Mucosa of stomach (tissue), 1 donor: ENCODE results near the gene EMC10.
"Not testable (repeated sequence)": the region's sequence is repeated elsewhere in the genome, so short reads cannot be mapped to it uniquely, and the experiment has no call there.

Experiments
- H3K27me3 ChIP-seq: one replicate; pipeline ENCODE4 v1.7.0; 2013; ENCODE audit warnings: mild to moderate bottlenecking, low read length; ENCODE audit not compliant: control insufficient read depth, insufficient read depth
- H3K36me3 ChIP-seq: one replicate; pipeline ENCODE4 v1.7.0; 2013; ENCODE audit warnings: low read length; ENCODE audit not compliant: control insufficient read depth, insufficient read depth
- H3K4me1 ChIP-seq: one replicate; pipeline ENCODE4 v1.7.0; 2013; ENCODE audit warnings: mild to moderate bottlenecking, low read length; ENCODE audit not compliant: control insufficient read depth, insufficient read depth
- H3K4me3 ChIP-seq: one replicate; pipeline ENCODE4 v1.7.0; 2013; ENCODE audit warnings: low read length
- H3K9ac ChIP-seq: one replicate; pipeline ENCODE4 v1.7.0; 2013; ENCODE audit warnings: mild to moderate bottlenecking, low read length, moderate library complexity
- H3K9me3 ChIP-seq: one replicate; pipeline ENCODE4 v1.7.0; 2013; ENCODE audit warnings: mild to moderate bottlenecking, low read length, moderate library complexity; ENCODE audit not compliant: control insufficient read depth
- donor health status: Pancreatic carcinoma.

EMC10 gene

GRCh38 chr19:50473336-50473735 lies 3.0 kb upstream of the EMC10 start:
- H3K9me3 ChIP-seq: not testable (repeated sequence)

GRCh38 chr19:50475101-50475568 lies 1.2 kb upstream of the EMC10 start:
- no peaks in the 10 kb centered on the region for H3K27me3 ChIP-seq
- H3K9me3 ChIP-seq: no peaks in the 10 kb centered on the region
- H3K4me3 ChIP-seq: no peak overlapping the region
- peaks cover 8% of the 10 kb centered on the region for H3K4me1 ChIP-seq
- peaks cover 9% of the 10 kb centered on the region for H3K36me3 ChIP-seq
- no peak overlapping the region for H3K9ac ChIP-seq

More at GRCh38 chr19:50473336-50473735, 3.0 kb upstream of the EMC10 start:
- not testable (repeated sequence) for H3K4me1 ChIP-seq, H3K36me3 ChIP-seq, H3K9ac ChIP-seq, H3K27me3 ChIP-seq, H3K4me3 ChIP-seq

GRCh38 chr19:50475736-50476223 lies 527 bp upstream of the EMC10 start:
- Histone ChIP-seq H3K9ac (no peak overlapping the region), H3K4me1 (peaks cover 8% of the 10 kb centered on the region), H3K27me3 (no peaks in the 10 kb centered on the region), H3K9me3 (no peaks in the 10 kb centered on the region), H3K4me3 (no peak overlapping the region), H3K36me3 (peaks cover 9% of the 10 kb centered on the region)

GRCh38 chr19:50476907-50477238 lies 566 bp downstream of the EMC10 start:
- H3K36me3 ChIP-seq: peaks cover 9% of the 10 kb centered on the region
- peaks cover 8% of the 10 kb centered on the region for H3K4me1 ChIP-seq
- H3K9me3 ChIP-seq: no peaks in the 10 kb centered on the region
- peak overlapping the region; percentile 98 for H3K4me3 ChIP-seq
- no peaks in the 10 kb centered on the region for H3K27me3 ChIP-seq
- peak overlapping the region; percentile 93 for H3K9ac ChIP-seq

- Histone ChIP-seq H3K9me3 (no peaks in the 10 kb centered on the region), H3K9ac (no peak overlapping the region), H3K4me1 (peaks cover 8% of the 10 kb centered on the region), H3K4me3 (no peak overlapping the region), H3K27me3 (no peaks in the 10 kb centered on the region), H3K36me3 (peaks cover 10% of the 10 kb centered on the region)
These were observed 1.6 kb downstream of the EMC10 start for GRCh38 chr19:50477751-50478515.

GRCh38 chr19:50478901-50479715 lies 2.8 kb downstream of the EMC10 start:
- no peak overlapping the region for H3K9ac ChIP-seq

GRCh38 chr19:50479761-50480251 lies 3.5 kb downstream of the EMC10 start:
- H3K36me3 ChIP-seq: peaks cover 14% of the 10 kb centered on the region

More at GRCh38 chr19:50478901-50479715, 2.8 kb downstream of the EMC10 start:
- Histone ChIP-seq H3K27me3 (no peaks in the 10 kb centered on the region), H3K36me3 (peaks cover 14% of the 10 kb centered on the region), H3K4me3 (no peak overlapping the region), H3K9me3 (no peaks in the 10 kb centered on the region), H3K4me1 (peaks cover 8% of the 10 kb centered on the region)

GRCh38 chr19:50480281-50481111 lies 4.2 kb downstream of the EMC10 start:
- no peaks in the 10 kb centered on the region for H3K9me3 ChIP-seq
- H3K4me1 ChIP-seq: peaks cover 8% of the 10 kb centered on the region
- no peaks in the 10 kb centered on the region for H3K27me3 ChIP-seq
- H3K4me3 ChIP-seq: no peak overlapping the region
- no peak overlapping the region for H3K9ac ChIP-seq
- H3K36me3 ChIP-seq: peaks cover 14% of the 10 kb centered on the region

More at GRCh38 chr19:50479761-50480251, 3.5 kb downstream of the EMC10 start:
- H3K9ac ChIP-seq: no peak overlapping the region
- H3K4me1 ChIP-seq: peaks cover 8% of the 10 kb centered on the region
- H3K27me3 ChIP-seq: no peaks in the 10 kb centered on the region
- no peak overlapping the region for H3K4me3 ChIP-seq
- no peaks in the 10 kb centered on the region for H3K9me3 ChIP-seq

- H3K4me3 ChIP-seq: no peak overlapping the region
- no peaks in the 10 kb centered on the region for H3K9me3 ChIP-seq
- peaks cover 8% of the 10 kb centered on the region for H3K4me1 ChIP-seq
- peaks cover 14% of the 10 kb centered on the region for H3K36me3 ChIP-seq
- peaks cover under 1% of the 10 kb centered on the region for H3K27me3 ChIP-seq
- no peak overlapping the region for H3K9ac ChIP-seq
These were observed 5.2 kb downstream of the EMC10 start for GRCh38 chr19:50481351-50482149.

GRCh38 chr19:50482271-50482855 lies 6.1 kb downstream of the EMC10 start:
- Histone ChIP-seq H3K4me1 (peaks cover 3% of the 10 kb centered on the region), H3K36me3 (peaks cover 14% of the 10 kb centered on the region), H3K4me3 (no peak overlapping the region), H3K27me3 (peaks cover 8% of the 10 kb centered on the region), H3K9me3 (no peaks in the 10 kb centered on the region), H3K9ac (no peak overlapping the region)

- Histone ChIP-seq H3K9me3 (no peaks in the 10 kb centered on the region), H3K9ac (no peak overlapping the region), H3K36me3 (peaks cover 14% of the 10 kb centered on the region), H3K27me3 (peaks cover 12% of the 10 kb centered on the region), H3K4me1 (no peaks in the 10 kb centered on the region), H3K4me3 (no peak overlapping the region)
These were observed 6.6 kb downstream of the EMC10 start for GRCh38 chr19:50482916-50483315.
